GM19238 (cell line): ENCODE measurements around the gene RELA.
A peak's percentile ranks its signal among the peaks of the same experiment; 100 is the strongest.
"Not testable (repeated sequence)": the region's sequence is repeated elsewhere in the genome, so short reads cannot be mapped to it uniquely, and the experiment has no call there.

ENCODE experiments used
- DNase-seq: peaks from one replicate; pipeline ENCODE4 v3.0.0; 2011; ENCODE audit warnings: low spot score; ENCODE audit not compliant: insufficient read length

Gene RELA

GRCh38 chr11:65649656-65650546 is 12.8 kb downstream of the RELA start:
- DNase-seq = no peak

- no peak for DNase-seq
These were observed 13.7 kb downstream of the RELA start for GRCh38 chr11:65648997-65649493.

- DNase-seq = no peak
These were observed 15.6 kb downstream of the RELA start for GRCh38 chr11:65646958-65647701.

- no peak for DNase-seq
These were observed 16.3 kb downstream of the RELA start for GRCh38 chr11:65646288-65646957.

GRCh38 chr11:65645710-65646109 is 17.0 kb downstream of the RELA start:
- DNase-seq = no peak

- DNase-seq = no peak
These were observed 17.9 kb downstream of the RELA start for GRCh38 chr11:65644837-65645236.

GRCh38 chr11:65643971-65644370 is 18.7 kb downstream of the RELA start:
- no peak for DNase-seq

- DNase-seq = no peak
These were observed 20.6 kb downstream of the RELA start for GRCh38 chr11:65642014-65642671.

GRCh38 chr11:65641297-65642013 is 21.3 kb downstream of the RELA start:
- DNase-seq = no peak

GRCh38 chr11:65640483-65641296 is 22.0 kb downstream of the RELA start:
- peak; percentile 61 for DNase-seq

GRCh38 chr11:65639623-65640482 is 22.9 kb downstream of the RELA start:
- peak; percentile 86 for DNase-seq

GRCh38 chr11:65639228-65639597 is 23.5 kb downstream of the RELA start:
- DNase-seq = not testable (repeated sequence)

- peak; percentile 79 for DNase-seq
These were observed 24.8 kb downstream of the RELA start, which contains the start of gene SIPA1 for GRCh38 chr11:65637794-65638419. TSS of gene SIPA1 (plus strand) at chr11:65638101. CDS start at chr11:65640922, 2,821 bp downstream.

- no peak for DNase-seq
These were observed 25.6 kb downstream of the RELA start for GRCh38 chr11:65637032-65637557.

GRCh38 chr11:65636108-65637031 is 26.3 kb downstream of the RELA start:
- no peak for DNase-seq

- no peak for DNase-seq
These were observed 27.6 kb downstream of the RELA start for GRCh38 chr11:65634905-65635731.
